Neuron (in vitro differentiated cells): ENCODE results near the gene LBH.

Source experiments
- H2AFZ ChIP-seq: one replicate; pipeline ENCODE4 v1.6.1; 2013; ENCODE audit warnings: low read depth, mild to moderate bottlenecking, inconsistent platforms, low read length, moderate library complexity
- H3K27me3 ChIP-seq: one replicate; pipeline ENCODE4 v1.6.1; 2013; ENCODE audit warnings: low read length; ENCODE audit not compliant: insufficient read depth
- H3K36me3 ChIP-seq: one replicate; pipeline ENCODE4 v1.6.1; 2013; ENCODE audit warnings: low read length; ENCODE audit not compliant: insufficient read depth
- H3K4me1 ChIP-seq: one replicate; pipeline ENCODE4 v1.6.1; 2013; ENCODE audit warnings: low read length; ENCODE audit not compliant: insufficient read depth
- H3K4me3 ChIP-seq: 2 replicates; pipeline ENCODE4 v1.5.1; 2013; ENCODE audit warnings: mild to moderate bottlenecking, low read length, moderate library complexity
- H3K9me3 ChIP-seq: one replicate; pipeline ENCODE4 v1.6.1; 2013; ENCODE audit warnings: low read length

The LBH gene

DNA sequence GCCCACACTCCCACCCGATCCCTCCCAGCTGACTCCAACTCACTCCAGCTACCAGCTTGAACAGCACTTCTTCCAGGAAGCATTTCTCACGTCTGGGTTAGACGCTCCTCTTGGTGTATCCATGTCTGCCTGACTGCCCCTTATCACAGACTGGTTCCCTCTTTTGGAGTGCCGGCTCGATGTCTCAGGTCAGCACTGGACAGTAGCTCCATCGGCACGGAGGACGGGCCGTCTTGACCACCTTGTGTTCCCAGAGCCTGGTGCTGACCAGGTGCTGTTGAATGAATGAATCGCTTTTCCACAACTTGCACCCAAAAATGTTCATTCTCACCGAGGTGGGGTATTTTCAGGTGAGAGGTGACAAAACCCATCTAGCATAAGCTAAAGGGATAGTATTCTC, 71.8 kb downstream of the LBH start:
- Histone ChIP-seq H3K9me3 (no peaks in the 10 kb centered on the region), H3K36me3 (no peaks in the 10 kb centered on the region), H3K4me3 (no peak overlapping the region), H3K4me1 (peaks cover 3% of the 10 kb centered on the region), H2AFZ (no peak overlapping the region), H3K27me3 (no peaks in the 10 kb centered on the region)

DNA sequence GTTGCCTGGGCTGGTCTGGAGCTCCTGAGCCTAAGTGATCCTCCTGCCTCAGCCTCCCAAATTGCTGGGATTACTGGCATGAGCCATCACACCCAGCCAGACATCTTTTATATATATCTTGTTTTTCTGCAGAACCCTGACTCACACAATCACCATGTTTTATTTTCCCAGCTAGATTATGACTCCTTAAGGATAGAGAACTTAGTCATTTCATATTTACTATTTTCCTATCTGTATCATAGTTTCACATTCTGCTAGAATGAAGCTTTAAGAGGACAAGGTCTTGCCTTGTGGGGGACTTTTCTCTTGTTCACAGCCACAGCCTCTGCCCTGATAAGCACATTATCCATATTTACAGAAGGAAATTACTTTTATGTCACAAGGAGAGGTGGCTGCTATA, 73.9 kb downstream of the LBH start:
- H2AFZ ChIP-seq = no peak overlapping the region
- H3K4me3 ChIP-seq = no peak overlapping the region
- H3K36me3 ChIP-seq = no peaks in the 10 kb centered on the region
- no peaks in the 10 kb centered on the region for H3K27me3 ChIP-seq
- H3K9me3 ChIP-seq = no peaks in the 10 kb centered on the region
- peaks cover 3% of the 10 kb centered on the region for H3K4me1 ChIP-seq

DNA sequence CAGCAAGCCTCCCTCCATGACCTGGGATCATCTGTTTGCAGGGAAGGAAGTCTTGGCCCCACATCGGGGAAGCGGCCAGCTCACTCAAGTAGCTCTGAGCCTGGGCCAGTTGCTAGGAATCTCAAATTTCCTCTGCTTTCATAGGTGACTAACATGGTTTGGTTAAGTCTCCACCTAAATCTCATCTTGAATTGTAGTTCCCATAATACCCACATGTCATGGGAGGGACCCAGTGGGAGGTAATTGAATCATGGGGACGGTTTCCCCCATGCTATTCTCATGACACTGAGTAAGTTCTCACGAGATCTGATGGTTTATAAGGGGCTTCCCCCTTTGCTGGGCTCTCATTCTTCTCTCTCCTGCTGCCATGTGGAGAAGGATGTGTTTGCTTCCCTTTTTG, 75.2 kb downstream of the LBH start:
- H3K36me3 ChIP-seq = no peaks in the 10 kb centered on the region
- no peaks in the 10 kb centered on the region for H3K27me3 ChIP-seq
- no peak overlapping the region for H2AFZ ChIP-seq
- no peaks in the 10 kb centered on the region for H3K4me1 ChIP-seq
- no peak overlapping the region for H3K4me3 ChIP-seq
- no peaks in the 10 kb centered on the region for H3K9me3 ChIP-seq

GRCh38 chr2:30308280-30308679, 76.9 kb downstream of the LBH start:
- no peaks in the 10 kb centered on the region for H3K4me1 ChIP-seq
- H3K9me3 ChIP-seq = no peaks in the 10 kb centered on the region
- no peaks in the 10 kb centered on the region for H3K27me3 ChIP-seq
- H3K36me3 ChIP-seq = no peaks in the 10 kb centered on the region
- H2AFZ ChIP-seq = no peak overlapping the region
- no peak overlapping the region for H3K4me3 ChIP-seq
